HG03342 (cell line): ENCODE measurements around the gene CBX6.

Experiments
- ATAC-seq: cut with Tn5 transposase; IDR thresholded peaks from one replicate; pipeline ENCODE4 v1.9.1; 2021; ENCODE audit warnings: mild to moderate bottlenecking, moderate library complexity; ENCODE audit not compliant: unreplicated experiment

CBX6 gene

DNA sequence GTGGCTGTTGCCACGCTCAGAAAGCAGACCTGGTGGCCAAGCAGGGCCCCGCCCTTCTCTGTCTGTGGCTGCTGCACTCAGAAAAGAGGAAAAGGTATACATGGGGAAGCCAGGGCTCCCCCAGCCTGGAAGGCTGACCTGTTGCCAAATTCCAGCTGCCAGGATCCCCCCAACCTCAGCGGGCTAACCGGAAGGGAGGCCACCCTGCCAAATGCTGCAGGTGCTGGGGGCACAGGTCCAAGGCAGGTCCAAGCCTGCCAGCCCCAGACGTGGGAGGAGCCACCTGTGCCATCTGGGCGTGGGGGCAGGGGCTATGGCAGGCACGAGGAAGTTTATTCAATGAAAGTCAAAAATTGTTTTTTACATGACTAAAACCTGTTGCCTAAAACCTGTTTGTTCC lies 30.8 kb downstream of the CBX6 start:
- ATAC-seq: no peak

GRCh38 chr22:38840129-38840528 lies 31.9 kb downstream of the CBX6 start:
- ATAC-seq: no peak

DNA sequence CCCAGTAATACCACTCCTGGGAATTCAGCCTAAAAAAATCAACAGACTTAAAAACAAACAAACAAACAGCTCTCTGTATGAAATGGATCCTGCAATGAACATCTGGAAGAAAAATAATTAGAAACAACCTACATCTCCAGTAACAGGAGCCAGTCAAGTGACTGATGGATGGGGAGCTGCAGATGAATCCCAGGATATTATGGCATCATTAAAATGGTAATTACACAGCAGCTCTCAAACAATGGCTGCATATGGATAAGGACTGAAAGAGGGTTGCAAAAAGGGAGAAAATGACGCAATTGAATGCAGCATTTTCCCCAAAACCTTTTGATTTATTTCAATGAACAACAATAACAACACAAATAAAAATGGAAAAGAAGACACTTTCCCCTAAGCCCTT lies 32.3 kb downstream of the CBX6 start:
- no peak for ATAC-seq

GRCh38 chr22:38837414-38837928 lies 34.5 kb downstream of the CBX6 start:
- ATAC-seq: no peak

DNA sequence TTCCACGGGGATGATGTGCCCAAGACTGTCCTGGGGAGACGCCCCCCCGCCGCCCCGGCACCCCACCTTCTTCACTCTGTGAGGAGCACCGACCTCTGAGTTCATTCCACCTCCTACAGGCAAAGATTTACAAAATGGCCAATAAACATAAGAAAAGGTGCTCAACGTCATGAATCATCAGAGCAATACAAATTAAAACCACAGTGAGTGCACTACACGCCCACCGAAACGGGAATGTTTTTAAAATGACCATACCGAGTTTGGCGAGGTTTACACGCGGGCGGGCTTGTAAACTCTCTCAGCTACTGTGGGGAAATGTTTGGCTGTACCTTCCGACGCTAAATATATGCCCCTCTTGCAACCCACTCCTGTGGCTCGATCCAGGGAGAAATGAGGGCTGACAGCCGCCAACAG lies 36.1 kb downstream of the CBX6 start:
- no peak for ATAC-seq

DNA sequence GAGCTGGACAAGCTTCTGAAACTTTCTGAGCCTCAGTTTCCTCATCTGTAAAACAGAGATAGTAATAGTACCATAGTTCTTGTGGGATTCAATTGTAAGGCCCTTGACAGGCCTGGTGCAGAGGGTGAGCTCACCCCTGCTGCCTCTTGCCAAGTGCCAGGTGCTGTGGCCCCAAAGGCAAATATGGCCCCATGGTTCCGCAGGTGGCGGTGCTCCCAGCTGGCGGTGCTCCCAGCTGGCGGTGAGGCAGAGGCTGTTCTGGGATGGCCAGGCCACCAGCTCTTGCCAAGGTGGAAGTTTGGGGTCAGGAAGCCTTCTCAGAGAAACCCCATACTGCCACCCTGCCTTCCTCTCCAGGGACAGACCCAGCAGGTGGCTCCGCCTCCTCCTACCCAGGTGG lies 37.0 kb downstream of the CBX6 start:
- ATAC-seq: no peak

GRCh38 chr22:38834215-38834953 lies 37.6 kb downstream of the CBX6 start:
- no peak for ATAC-seq

DNA sequence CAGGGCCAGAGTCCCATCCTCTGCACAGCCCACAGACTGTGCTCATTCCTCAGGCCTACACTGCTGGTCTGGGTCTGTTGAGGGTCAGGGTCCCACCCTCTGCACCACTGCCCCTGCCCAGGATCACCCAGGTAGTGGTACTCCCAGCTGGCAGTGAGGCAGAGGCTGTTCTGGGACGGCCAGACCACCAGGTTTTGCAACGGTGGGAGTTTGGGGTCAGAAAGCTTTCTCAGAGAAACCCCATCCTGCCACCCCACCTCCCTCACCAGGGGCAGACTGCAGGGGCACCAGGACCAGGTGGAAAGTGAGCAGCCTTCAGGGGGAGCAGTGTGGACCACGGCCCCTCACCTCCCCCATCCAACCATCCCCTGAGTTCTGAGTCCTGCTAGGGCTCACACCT lies 39.0 kb downstream of the CBX6 start:
- ATAC-seq: no peak

- ATAC-seq: no peak
These were observed 39.7 kb downstream of the CBX6 start for GRCh38 chr22:38832005-38832978.

- no peak for ATAC-seq
These were observed 40.7 kb downstream of the CBX6 start for GRCh38 chr22:38831166-38831945.

- ATAC-seq: no peak
These were observed 41.2 kb downstream of the CBX6 start for GRCh38 chr22:38830845-38831108.

- ATAC-seq: no peak
These were observed 41.8 kb downstream of the CBX6 start for GRCh38 chr22:38830026-38830844.

- ATAC-seq: no peak
These were observed 42.5 kb downstream of the CBX6 start for GRCh38 chr22:38829485-38829884.

DNA sequence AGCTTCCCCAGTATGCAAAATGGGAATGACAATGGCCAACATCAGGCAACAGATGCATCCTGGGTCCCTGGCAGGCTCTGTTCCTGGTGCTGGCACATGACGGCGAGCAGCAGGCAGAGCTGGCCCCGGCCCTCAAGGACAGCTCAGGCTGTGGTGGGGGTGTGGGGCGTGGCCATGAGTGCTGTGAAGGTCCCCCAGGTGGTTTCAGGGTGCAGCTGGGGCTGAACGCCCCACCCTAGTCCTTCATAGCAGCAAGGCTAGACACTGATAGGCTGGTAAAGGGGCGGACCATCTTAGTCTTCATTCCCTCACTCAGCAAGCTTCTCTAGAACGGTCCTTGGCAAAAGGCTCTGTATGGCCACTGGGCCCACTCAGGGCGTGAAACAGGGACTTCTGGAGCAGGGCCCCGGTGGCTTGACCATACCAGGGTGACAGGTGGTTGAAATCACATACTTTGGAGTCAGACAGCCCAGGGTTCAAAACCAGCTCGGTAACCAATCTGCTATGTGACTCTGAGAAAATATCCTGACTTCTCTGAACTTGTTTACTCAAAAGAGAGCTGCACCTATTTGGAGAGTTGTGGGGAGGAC lies 43.3 kb downstream of the CBX6 start:
- ATAC-seq: no peak

DNA sequence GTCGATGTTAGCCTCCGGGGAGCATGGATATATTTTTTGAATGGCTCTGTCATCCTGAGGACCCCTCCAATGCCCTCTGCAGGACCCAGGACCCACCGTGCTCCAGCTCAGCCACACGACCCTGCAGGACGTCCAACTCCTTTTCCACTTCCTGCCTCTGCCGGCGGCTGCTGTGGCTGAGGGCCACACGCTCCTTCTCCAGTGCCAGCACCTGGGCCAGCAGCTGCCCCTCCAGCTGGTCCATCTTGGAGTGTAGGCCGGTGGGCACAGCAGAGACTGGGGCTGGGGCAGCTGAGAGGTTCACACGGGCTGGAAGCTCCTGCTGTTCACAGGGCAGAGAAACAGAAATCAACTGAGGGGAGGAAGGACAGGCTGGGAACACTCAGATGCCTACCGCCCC lies 43.8 kb downstream of the CBX6 start:
- ATAC-seq: no peak

GRCh38 chr22:38827510-38827909 lies 44.5 kb downstream of the CBX6 start:
- ATAC-seq: no peak

- ATAC-seq: no peak
These were observed 45.2 kb downstream of the CBX6 start for GRCh38 chr22:38826801-38827200.

DNA sequence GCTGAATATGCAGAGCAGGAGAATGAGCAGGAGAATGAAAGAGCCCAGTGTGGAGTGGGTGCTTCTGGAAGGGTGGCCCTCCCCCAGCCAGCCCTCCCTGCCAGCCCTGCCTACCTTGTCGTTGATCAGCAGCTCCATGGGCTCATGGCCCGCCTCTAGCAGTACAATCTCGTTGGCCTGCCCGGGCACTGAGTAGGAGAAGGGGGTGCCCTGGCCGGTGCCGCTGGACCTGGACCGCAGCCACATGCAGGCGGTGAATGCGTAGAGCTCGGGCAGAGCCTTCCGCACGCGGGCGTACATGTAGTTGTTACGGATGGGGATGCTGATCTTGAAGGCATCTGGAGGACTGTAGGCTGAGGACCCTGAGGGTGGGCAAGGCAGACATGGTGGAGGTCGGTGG lies 45.6 kb downstream of the CBX6 start:
- no peak for ATAC-seq

GRCh38 chr22:38824585-38824984 lies 47.4 kb downstream of the CBX6 start:
- no peak for ATAC-seq

GRCh38 chr22:38823637-38824036 lies 48.4 kb downstream of the CBX6 start:
- no peak for ATAC-seq
